ENCODE results near the gene PLIN5. TPM values are rescaled to one million over a fixed set of nuclear protein-coding genes. Genes with fewer than 3 reads are reported as not detected.

PLIN5 gene, protein sequence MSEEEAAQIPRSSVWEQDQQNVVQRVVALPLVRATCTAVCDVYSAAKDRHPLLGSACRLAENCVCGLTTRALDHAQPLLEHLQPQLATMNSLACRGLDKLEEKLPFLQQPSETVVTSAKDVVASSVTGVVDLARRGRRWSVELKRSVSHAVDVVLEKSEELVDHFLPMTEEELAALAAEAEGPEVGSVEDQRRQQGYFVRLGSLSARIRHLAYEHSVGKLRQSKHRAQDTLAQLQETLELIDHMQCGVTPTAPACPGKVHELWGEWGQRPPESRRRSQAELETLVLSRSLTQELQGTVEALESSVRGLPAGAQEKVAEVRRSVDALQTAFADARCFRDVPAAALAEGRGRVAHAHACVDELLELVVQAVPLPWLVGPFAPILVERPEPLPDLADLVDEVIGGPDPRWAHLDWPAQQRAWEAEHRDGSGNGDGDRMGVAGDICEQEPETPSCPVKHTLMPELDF
- 10 to 100 TPM; 30.6 to 80.2 (median 41.3) TPM for total RNA-seq
- polyA plus RNA-seq = 100 to 1,000 TPM; 193 to 533 TPM

- peak; percentile 77 to 82 (median 80) for ATAC-seq
- Histone ChIP-seq H3K36me3 (no peaks in the 10 kb centered on the region), H3K27me3 (no peaks in the 10 kb centered on the region), H3K27ac (peak within 1 kb of the TSS; percentile 78 to 90 (median 83)), H3K4me3 (peak within 1 kb of the TSS; percentile 15 to 62 (median 44)), H3K4me1 (peaks cover 8 to 30% (median 19%) of the 10 kb centered on the region in 3 donors), H3K9me3 (no peaks in the 10 kb centered on the region)
- no peak for TF ChIP-seq CTCF (IDR thresholded peaks at IDR 0.05)
- 2 to 3% methylated on average over 39 to 49 of the region's 49 CpGs for WGBS, 2 donors
- FAIRE-seq = no peak
- DNase-seq = peak; percentile 93 to 99 (median 98)
- intact Hi-C loops (cut with DNase I) = no loop called here
Measured at GRCh38 chr19:4534836-4535658, at the start of gene PLIN5. Gene PLIN5, minus strand, starts transcription at chr19:4535224. Its CDS starts 1,150 bp downstream, at chr19:4534074.

DNA sequence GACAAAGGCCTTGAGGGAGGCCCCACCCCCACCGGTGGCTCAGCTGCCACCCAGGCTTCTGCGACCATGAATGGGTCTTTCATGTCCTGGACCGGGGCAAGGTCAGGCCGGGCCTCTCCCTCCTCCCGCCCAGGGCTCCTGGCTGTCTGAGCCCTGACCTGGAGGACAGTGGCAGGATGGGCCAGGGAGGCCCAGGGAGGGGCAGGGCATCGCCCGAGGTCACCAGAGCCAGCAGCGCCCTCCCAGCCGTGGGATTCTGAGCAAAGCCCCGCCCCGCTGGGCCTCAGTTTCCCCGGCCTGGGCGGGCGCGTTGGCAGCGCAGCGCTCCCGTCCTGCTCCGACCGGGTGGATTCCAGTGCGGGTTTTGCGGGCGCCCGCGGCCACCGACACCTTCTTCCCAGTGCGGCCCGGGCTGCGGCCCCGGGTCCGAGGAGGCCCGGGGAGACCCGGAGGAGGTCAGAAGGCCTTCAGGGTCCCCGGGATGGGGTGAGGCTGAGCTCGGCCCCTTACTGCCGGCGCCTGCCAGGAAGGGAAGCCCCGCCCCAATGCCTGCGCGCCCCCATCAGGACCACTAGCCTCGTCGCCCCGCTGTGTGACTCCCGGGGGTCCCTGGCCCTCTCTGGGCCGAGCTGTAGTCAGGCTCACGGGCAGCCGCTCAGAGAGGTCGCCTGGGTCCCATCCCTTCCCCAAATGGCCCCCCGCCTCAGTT, 49.1 kb upstream of the PLIN5 start:
- H3K9me3 ChIP-seq = no peaks in the 10 kb centered on the region
- DNase-seq (no peak), ATAC-seq (peak; percentile 64 to 76 (median 68)), FAIRE-seq (no peak)
- WGBS, 2 donors = 1 to 2% methylated on average over 34 to 49 of the region's 49 CpGs
- no peak overlapping the region for H3K27ac ChIP-seq
- peaks cover 0 to 11% (median 10%) of the 10 kb centered on the region in 3 donors for H3K4me1 ChIP-seq
- peak overlapping the region in 3 of 4 donors; percentile 8 to 40 (median 33) for H3K4me3 ChIP-seq
- no peak for TF ChIP-seq CTCF (IDR thresholded peaks at IDR 0.05)
- intact Hi-C loops (cut with DNase I) = no loop called here
- no peaks in the 10 kb centered on the region for H3K36me3 ChIP-seq
- peaks cover 0 to 20% (median 2%) of the 10 kb centered on the region in 4 donors for H3K27me3 ChIP-seq

GRCh38 chr19:4582980-4583842, 48.2 kb upstream of the PLIN5 start:
- intact Hi-C loops (cut with DNase I) = no loop called here
- Histone ChIP-seq H3K36me3 (no peaks in the 10 kb centered on the region), H3K9me3 (no peaks in the 10 kb centered on the region), H3K4me1 (peaks cover 0 to 11% (median 10%) of the 10 kb centered on the region in 3 donors), H3K27me3 (peaks cover 0 to 20% (median 2%) of the 10 kb centered on the region in 4 donors), H3K4me3 (no peak overlapping the region), H3K27ac (no peak overlapping the region)
- TF ChIP-seq CTCF (IDR thresholded peaks at IDR 0.05) = no peak
- FAIRE-seq (no peak), ATAC-seq (peak in 1 of 4 donors; percentile 14), DNase-seq (no peak)
- 63 to 71% methylated on average over 14 to 16 of the region's 16 CpGs for WGBS, 2 donors
